Breast epithelium (tissue), 3 donors: ENCODE data around the gene AEBP1.

ENCODE experiments used
- POLR2AphosphoS5 ChIP-seq, 3 donors: sonication (generic); formaldehyde crosslinking; IDR thresholded peaks; one replicate each; pipeline ENCODE4 v1.6.1; 2017; ENCODE audit warnings: antibody characterized with exemption in 3 of 3
- TF ChIP-seq, protein P1 (sequence below), 3 donors: fragments of 450-650 bp; IDR thresholded peaks; one replicate each; pipeline ENCODE4 v1.5.1; 2016 to 2017; ENCODE audit warnings: antibody characterized with exemption in 3 of 3, mild to moderate bottlenecking in 3 of 3, moderate library complexity in 3 of 3

DNA sequence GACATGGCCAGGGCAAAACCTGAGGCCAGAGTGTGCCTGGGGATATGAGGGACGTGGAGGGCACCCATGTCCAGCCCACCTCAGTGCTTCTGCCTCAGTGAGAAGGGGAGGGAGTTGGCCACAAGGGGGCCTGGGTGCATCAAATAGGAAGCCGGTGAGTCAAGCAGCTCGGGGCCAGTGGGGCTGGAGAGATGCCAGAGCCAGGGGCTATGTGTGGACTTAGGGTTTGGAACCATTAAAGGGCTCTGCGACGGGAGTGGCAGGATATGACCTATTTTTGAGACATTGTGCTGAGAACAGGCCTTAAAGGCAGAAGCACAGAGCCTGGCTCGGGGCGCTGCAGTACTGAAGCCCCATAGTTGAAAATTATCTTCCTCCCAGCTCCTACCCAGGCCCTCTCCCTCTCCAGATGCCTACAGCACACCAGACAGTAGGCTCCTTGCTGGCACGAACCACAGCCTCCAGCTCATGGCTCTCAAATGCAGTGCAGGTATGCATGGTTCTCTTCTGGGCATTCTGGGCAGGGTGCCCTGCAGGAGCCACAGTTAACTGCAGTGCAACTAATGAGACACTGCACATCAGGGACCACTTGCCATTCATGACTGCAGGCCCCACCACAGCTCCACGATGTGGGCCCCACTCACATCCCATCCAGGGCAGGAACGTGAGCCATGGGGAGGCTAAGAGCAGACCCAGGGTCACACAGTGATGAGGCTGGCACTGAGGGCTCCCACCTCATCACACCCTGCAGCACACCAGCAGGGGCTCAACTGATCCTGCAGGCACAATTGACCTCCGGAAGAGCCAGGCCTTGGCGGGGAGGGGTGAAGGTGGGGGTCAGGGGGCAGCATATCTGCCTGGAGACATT is 31.5 kb upstream of the AEBP1 start:
- TF ChIP-seq, protein P1, sequence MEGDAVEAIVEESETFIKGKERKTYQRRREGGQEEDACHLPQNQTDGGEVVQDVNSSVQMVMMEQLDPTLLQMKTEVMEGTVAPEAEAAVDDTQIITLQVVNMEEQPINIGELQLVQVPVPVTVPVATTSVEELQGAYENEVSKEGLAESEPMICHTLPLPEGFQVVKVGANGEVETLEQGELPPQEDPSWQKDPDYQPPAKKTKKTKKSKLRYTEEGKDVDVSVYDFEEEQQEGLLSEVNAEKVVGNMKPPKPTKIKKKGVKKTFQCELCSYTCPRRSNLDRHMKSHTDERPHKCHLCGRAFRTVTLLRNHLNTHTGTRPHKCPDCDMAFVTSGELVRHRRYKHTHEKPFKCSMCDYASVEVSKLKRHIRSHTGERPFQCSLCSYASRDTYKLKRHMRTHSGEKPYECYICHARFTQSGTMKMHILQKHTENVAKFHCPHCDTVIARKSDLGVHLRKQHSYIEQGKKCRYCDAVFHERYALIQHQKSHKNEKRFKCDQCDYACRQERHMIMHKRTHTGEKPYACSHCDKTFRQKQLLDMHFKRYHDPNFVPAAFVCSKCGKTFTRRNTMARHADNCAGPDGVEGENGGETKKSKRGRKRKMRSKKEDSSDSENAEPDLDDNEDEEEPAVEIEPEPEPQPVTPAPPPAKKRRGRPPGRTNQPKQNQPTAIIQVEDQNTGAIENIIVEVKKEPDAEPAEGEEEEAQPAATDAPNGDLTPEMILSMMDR (IDR thresholded peaks at IDR 0.05), result peak; percentile 39 to 48 (median 48)
- peak in 1 of 3 donors; percentile 32 for TF ChIP-seq POLR2AphosphoS5 (IDR thresholded peaks at IDR 0.05)
